K562 (cell line): Measurements from ENCODE around the gene PSMD1. TPM values are rescaled to one million over a fixed set of nuclear protein-coding genes. Genes with fewer than 3 reads are reported as not detected.
A peak's percentile ranks its signal among the peaks of the same experiment; 100 is the strongest.

Source experiments
- ATAC-seq: fragments of 200-7000 bp; cut with Tn5 transposase; 3 replicates; pipeline ENCODE4 v1.9.1; 2020; ENCODE audit warnings: moderate library complexity
- BruUV-seq: library from RNA; stranded (reverse); fragments of 400-500 nt; replicated peaks from 2 replicates; lab custom pipeline; 2021; lab: Mats Ljungman, UMichigan
- CTCF ChIA-PET: fragments of 300-600 bp; formaldehyde crosslinking; extraction: SDS; loops from one replicate; lab custom pipeline; 2021; ENCODE audit warnings: low intra/inter-chr PET ratio; lab: Yijun Ruan, JAX
- POLR2A ChIA-PET: fragments of 300-600, 350-650 bp; sonication (Branson Sonifier 250); formaldehyde crosslinking; extraction: SDS; loops from one replicate; lab custom pipeline; 2021; ENCODE audit warnings: antibody characterized with exemption, inconsistent platforms; lab: Yijun Ruan, JAX
- DNase-seq, 4 experiments: peaks; one replicate each; pipeline versions ENCODE4 v3.0.0 to v3.0.0-alpha.2; 2011 to 2018; ENCODE audit warnings: low spot score in 3 of 4, mixed read lengths in 3 of 4; ENCODE audit errors: extremely low read depth in 1 of 4
- FAIRE-seq: peaks from 2 replicates; lab custom pipeline; 2011; peaks lifted over from hg19 to GRCh38; lab: Jason Lieb, UNC
- H2AFZ ChIP-seq: 2 replicates; pipeline ENCODE4 v1.6.0; 2011; ENCODE audit warnings: low read depth, low read length, control low read depth, inconsistent platforms
- H3K27ac ChIP-seq: fragments of 200-600 bp; 3 replicates; pipeline ENCODE4 v1.8.0; 2011; ENCODE audit warnings: low read depth, mild to moderate bottlenecking, control low read depth, inconsistent platforms, low read length, moderate library complexity, mixed read lengths; ENCODE audit errors: extremely low read depth
- H3K27me3 ChIP-seq, 2 experiments: fragments of 300-600 bp in 1 of 2; 2 replicates in 1 of 2; 3 replicates in 1 of 2; pipeline versions ENCODE4 v1.6.0 to v1.8.0; 2011; ENCODE audit warnings: inconsistent platforms in 2 of 2, low read length in 2 of 2, mild to moderate bottlenecking in 1 of 2, mixed read lengths in 1 of 2, moderate library complexity in 1 of 2; ENCODE audit not compliant: control insufficient read depth in 2 of 2, insufficient read depth in 2 of 2
- H3K36me3 ChIP-seq: fragments of 300-600 bp; 3 replicates; pipeline ENCODE4 v1.8.0; 2011; ENCODE audit warnings: mild to moderate bottlenecking, low read length, inconsistent platforms; ENCODE audit not compliant: control insufficient read depth, insufficient read depth
- H3K4me1 ChIP-seq, 2 experiments: fragments of 200-600 bp in 1 of 2; replicated peaks in 1 of 2; 2 replicates in 1 of 2; 3 replicates in 1 of 2; pipeline versions ENCODE4 v1.5.1 to v1.8.0; 2011; ENCODE audit warnings: inconsistent platforms in 2 of 2, low read length in 2 of 2, mild to moderate bottlenecking in 1 of 2, mixed read lengths in 1 of 2, moderate library complexity in 1 of 2; ENCODE audit not compliant: control insufficient read depth in 2 of 2, insufficient read depth in 2 of 2
- H3K4me2 ChIP-seq: 2 replicates; pipeline ENCODE4 v1.6.1; 2011; ENCODE audit warnings: low read length, control low read depth, inconsistent platforms, mixed read lengths; ENCODE audit not compliant: insufficient read depth
- H3K4me3 ChIP-seq: fragments of 200-600 bp; sonication (generic), shearing (Covaris generic); 2 replicates; pipeline ENCODE4 v1.5.1; 2016; ENCODE audit warnings: control low read depth, inconsistent platforms
- H3K79me2 ChIP-seq: fragments of 200-600 bp; 3 replicates; pipeline ENCODE4 v1.8.0; 2011; ENCODE audit warnings: low read length, inconsistent platforms; ENCODE audit not compliant: control insufficient read depth, insufficient read depth
- H3K9ac ChIP-seq, 2 experiments: 2 replicates each; pipeline versions ENCODE4 v1.6.0 to v1.6.1; 2011; ENCODE audit warnings: low read depth in 2 of 2, low read length in 2 of 2, control low read depth in 1 of 2, inconsistent platforms in 1 of 2, mild to moderate bottlenecking in 1 of 2, mixed read lengths in 1 of 2; ENCODE audit not compliant: insufficient read depth in 1 of 2
- H3K9me1 ChIP-seq: one replicate; pipeline ENCODE4 v1.6.0; 2011; ENCODE audit warnings: inconsistent platforms, mild to moderate bottlenecking, low read length, moderate library complexity; ENCODE audit not compliant: control insufficient read depth, insufficient read depth
- H3K9me3 ChIP-seq: replicated peaks from 2 replicates; pipeline ENCODE4 v1.5.1; 2011; ENCODE audit warnings: low read depth, low read length, inconsistent platforms; ENCODE audit not compliant: control insufficient read depth, insufficient read depth
- H4K20me1 ChIP-seq: replicated peaks from 2 replicates; pipeline ENCODE4 v1.6.1; 2011; ENCODE audit warnings: low read length, inconsistent platforms, mixed read lengths; ENCODE audit not compliant: control insufficient read depth, insufficient read depth
- BDP1 ChIP-seq: IDR thresholded peaks from 3 replicates; pipeline ENCODE4 v1.6.1; 2011; ENCODE audit not compliant: insufficient read length, insufficient read depth
- CBFA2T3 ChIP-seq: fragments of 450-650 bp; IDR thresholded peaks from 2 replicates; pipeline ENCODE4 v1.6.1; 2017
- CBX2 ChIP-seq: fragments of 200-600 bp; sonication (generic); IDR thresholded peaks from one replicate; pipeline ENCODE4 v1.6.1; 2012; ENCODE audit warnings: mild to moderate bottlenecking, low read length, inconsistent platforms; ENCODE audit not compliant: insufficient read depth, poor library complexity, severe bottlenecking
- FOSL1 ChIP-seq: fragments of 200-800 bp; sonication (Bioruptor generic); conservative IDR thresholded peaks from 2 replicates; pipeline ENCODE4 v1.6.1; 2016; ENCODE audit warnings: missing genetic modification characterization, missing compliant biosample characterization
- RAD51 ChIP-seq: fragments of 450-650 bp; IDR thresholded peaks from 2 replicates; pipeline ENCODE4 v1.7.1; 2016; ENCODE audit warnings: low read depth, mild to moderate bottlenecking, borderline replicate concordance
- ZFP36 ChIP-seq: fragments of 150-350 bp; IDR thresholded peaks from 2 replicates; pipeline ENCODE4 v1.6.1; 2018; ENCODE audit warnings: low read length, low read depth; ENCODE audit not compliant: partially characterized antibody
- ZNF175 ChIP-seq: fragments of 200-800 bp; sonication (Bioruptor generic); IDR thresholded peaks from 2 replicates; pipeline ENCODE4 v1.6.1; 2016; ENCODE audit warnings: low read depth, mild to moderate bottlenecking, missing genetic modification characterization, missing compliant biosample characterization
- ZNF277 ChIP-seq: fragments of 250-450 bp; sonication (Bioruptor Pico); IDR thresholded peaks from 2 replicates; pipeline ENCODE4 v1.8.0; 2022; ENCODE audit warnings: inconsistent platforms, mild to moderate bottlenecking, moderate library complexity, borderline replicate concordance
- ZNF511 ChIP-seq: sonication (generic); formaldehyde crosslinking; IDR thresholded peaks from 2 replicates; pipeline ENCODE4 v1.8.0; 2022; ENCODE audit warnings: mild to moderate bottlenecking, missing genetic modification reagents
- ZNF778 ChIP-seq: fragments of 450-650 bp; formaldehyde crosslinking; IDR thresholded peaks from 2 replicates; pipeline ENCODE4 v1.4.0; 2020; ENCODE audit warnings: mild to moderate bottlenecking, moderate library complexity
- WGBS: fragments of 100-300 bp; shearing (Covaris generic); methylation state at CpG from one replicate; pipeline ENCODE4 v1.1.6; 2016; ENCODE audit warnings: low coverage, mixed read lengths; ENCODE audit not compliant: insufficient coverage; ENCODE audit errors: missing lambda C conversion rate; 5-methylcytosine and 5-hydroxymethylcytosine counted together
- in situ Hi-C: fragments of 300-500 bp; cut with MboI; formaldehyde crosslinking; loops from 4 replicates; pipeline ENCODE4 v1.15.0; 2018; ENCODE audit warnings: inconsistent platforms, mixed read lengths
- intact Hi-C: fragments of 100-400 bp; cut with micrococcal nuclease; formaldehyde crosslinking; loops from 2 replicates; pipeline ENCODE4 v1.14.2; 2022
- polyA plus RNA-seq, 8 experiments: library from polyadenylated mRNA; depleted of rRNA in 4 of 8; stranded (reverse) in 5 of 8; unstranded in 3 of 8; fragments of >200 nt; fragmentation: Nextera tagmentation in 2 of 8; fragmentation: Illumina TruSeq in 1 of 8; extraction: Ambion mirVana in 2 of 8; extraction: Trizol in 1 of 8; gene quantifications; 2 replicates each; pipeline versions ENCODE4 v1.2.1 to v1.2.3, GENCODE V29; 2011 to 2014; ENCODE audit warnings: inconsistent platforms in 1 of 8, missing spikeins in 1 of 8
- total RNA-seq, 7 experiments: library from RNA; depleted of rRNA in 6 of 7; stranded (reverse); fragments of >200 nt in 6 of 7; fragmentation: Illumina TruSeq in 2 of 7; extraction: Trizol in 2 of 7; gene quantifications; 2 replicates each; pipeline versions ENCODE4 v1.2.1 to v1.2.3, GENCODE V29; 2011 to 2021; ENCODE audit warnings: low replicate concordance in 1 of 7

The PSMD1 gene
- total and polyA plus RNA-seq, 9 of the 15 experiments (the other 6 are each of a cell fraction or from before 2014, with no cell fraction given): 100 to 257 (median 147) TPM

- Histone ChIP-seq H3K9me1 (no peaks in the 10 kb centered on the region), H3K27ac (no peak overlapping the region), H3K79me2 (no peaks in the 10 kb centered on the region), H3K9ac (no peak overlapping the region), H3K9me3 (no peaks in the 10 kb centered on the region), H2AFZ (no peak overlapping the region), H4K20me1 (no peaks in the 10 kb centered on the region), H3K4me1 (peaks cover 0 to 11% of the 10 kb centered on the region in 2 experiments; a peak in 2 of 5 replicates), H3K4me2 (no peak overlapping the region), H3K4me3 (no peak overlapping the region), H3K27me3 (peaks cover 12 to 31% of the 10 kb centered on the region in 2 experiments), H3K36me3 (no peaks in the 10 kb centered on the region)
- intact Hi-C loops: no loop called here
- ChIA-PET CTCF (no interaction called here), POLR2A (interaction anchor here (1.7 kb wide), 1 partner anchor 9 kb away, joined by 4 read pairs; no protein-coding TSS in a partner anchor)
- TF ChIP-seq ZFP36 (peak; percentile 79), ZNF778 (CRISPR knock-in tag) (no peak), CBX2 (peak; percentile 45)
- ATAC-seq (no peak), FAIRE-seq (no peak), DNase-seq (no peak)
- no TSS peak for BruUV-seq
- in situ Hi-C loops: no loop called here
- WGBS: 3% methylated on average over 7 of the region's 8 CpGs
These were observed 16.8 kb upstream of the PSMD1 start for GRCh38 chr2:231039821-231040364.

- FAIRE-seq (no peak), ATAC-seq (no peak), DNase-seq (no peak)
- POLR2A ChIA-PET: interaction anchor here (1.7 kb wide), 1 partner anchor 10 kb away, joined by 4 read pairs; no protein-coding TSS in a partner anchor
- Histone ChIP-seq H2AFZ (no peak overlapping the region), H3K9ac (no peak overlapping the region), H3K9me1 (no peaks in the 10 kb centered on the region), H3K4me2 (no peak overlapping the region), H3K27me3 (peaks cover 12 to 27% of the 10 kb centered on the region in 2 experiments; a peak in 4 of 5 replicates), H3K4me3 (no peak overlapping the region), H3K4me1 (peaks cover 0 to 11% of the 10 kb centered on the region in 2 experiments; a peak in 2 of 5 replicates), H4K20me1 (no peaks in the 10 kb centered on the region), H3K9me3 (no peaks in the 10 kb centered on the region), H3K36me3 (no peaks in the 10 kb centered on the region), H3K27ac (no peak overlapping the region), H3K79me2 (no peaks in the 10 kb centered on the region)
- CTCF ChIA-PET: no interaction called here
- no TSS peak for BruUV-seq
- 4% methylated on average over 8 of the region's 8 CpGs for WGBS
- in situ Hi-C loops: no loop called here
- intact Hi-C loops: no loop called here
- TF ChIP-seq RAD51: peak; percentile 38; the same call in 1 of the 2 replicates
- TF ChIP-seq FOSL1: peak; percentile 47
- no peak for TF ChIP-seq ZNF175 (CRISPR knock-in tag)
- TF ChIP-seq BDP1: no peak
- TF ChIP-seq ZNF511 (CRISPR knock-in tag): no peak
- TF ChIP-seq CBFA2T3: no peak
- no peak for TF ChIP-seq ZNF277 (CRISPR knock-in tag)
These were observed 15.5 kb upstream of the PSMD1 start for GRCh38 chr2:231041061-231041689.
